ENCODE results near the gene SCAF11.
"Not testable (repeated sequence)": the region's sequence is repeated elsewhere in the genome, so short reads cannot be mapped to it uniquely, and the experiment has no call there.

DNA sequence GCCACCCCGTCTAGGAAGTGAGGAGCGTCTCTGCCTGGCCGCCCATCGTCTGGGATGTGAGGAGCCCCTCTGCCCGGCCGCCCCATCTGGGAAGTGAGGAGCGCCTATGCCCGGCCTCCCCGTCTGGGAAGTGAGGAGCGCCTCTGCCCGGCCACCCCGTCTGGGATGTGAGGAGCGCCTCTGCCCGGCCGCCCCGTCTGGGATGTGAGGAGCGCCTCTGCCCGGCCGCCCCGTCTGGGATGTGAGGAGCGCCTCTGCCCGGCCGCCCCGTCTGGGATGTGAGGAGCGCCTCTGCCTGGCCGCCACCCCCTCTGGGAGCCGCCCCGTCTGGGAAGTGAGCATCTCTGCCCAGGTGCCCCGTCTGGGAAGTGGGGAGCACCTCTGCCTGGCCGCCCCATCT is 9.7 kb upstream of the SCAF11 start:
- not testable (repeated sequence) for TF ChIP-seq POLR2A (IDR thresholded peaks at IDR 0.05; ENCODE audit: borderline replicate concordance, extremely low read depth, insufficient read depth, insufficient read length); CBX3 (IDR thresholded peaks at IDR 0.05; ENCODE audit: low read depth); POLR2AphosphoS5 (IDR thresholded peaks at IDR 0.05; ENCODE audit: low read depth, low read length); EZH2 (IDR thresholded peaks at IDR 0.05); CTCF (IDR thresholded peaks at IDR 0.05 in 2 of 3, conservative IDR thresholded peaks at IDR 0.05 in 1 of 3; ENCODE audit: borderline replicate concordance in 1 of 3, insufficient read depth in 1 of 3, low read depth in 2 of 3, low read length in 2 of 3); TCF7L2 (IDR thresholded peaks at IDR 0.05; ENCODE audit: borderline replicate concordance, extremely low read depth, insufficient read depth, insufficient read length)
- TF ChIP-seq, protein P1, sequence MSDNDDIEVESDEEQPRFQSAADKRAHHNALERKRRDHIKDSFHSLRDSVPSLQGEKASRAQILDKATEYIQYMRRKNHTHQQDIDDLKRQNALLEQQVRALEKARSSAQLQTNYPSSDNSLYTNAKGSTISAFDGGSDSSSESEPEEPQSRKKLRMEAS (IDR thresholded peaks at IDR 0.05), result not testable (repeated sequence)

Data from HCT116 (cell line).